Fibroblast of lung (primary cell): Measurements from ENCODE around the gene COL2A1. TPM values are rescaled to one million over a fixed set of nuclear protein-coding genes. Genes with fewer than 3 reads are reported as not detected.

ENCODE experiments used
- DNase-seq, 2 donors: peaks; one replicate each; pipeline versions ENCODE4 v3.0.0 to v3.0.0-alpha.2; 2010; ENCODE audit warnings: low read depth in 2 of 2
- H2AFZ ChIP-seq: 2 replicates; pipeline ENCODE4 v1.5.1; 2012; ENCODE audit warnings: low read length, control low read depth, inconsistent platforms
- H3K27ac ChIP-seq: 2 replicates; pipeline ENCODE4 v1.5.1; 2011; ENCODE audit warnings: low read length, control low read depth; ENCODE audit not compliant: insufficient read depth
- H3K27me3 ChIP-seq: 2 replicates; pipeline ENCODE4 v1.5.1; 2011; ENCODE audit warnings: mild to moderate bottlenecking, low read length; ENCODE audit not compliant: control insufficient read depth, insufficient read depth
- H3K36me3 ChIP-seq: 2 replicates; pipeline ENCODE4 v1.5.1; 2011; ENCODE audit warnings: low read length; ENCODE audit not compliant: control insufficient read depth, insufficient read depth
- H3K4me1 ChIP-seq: 2 replicates; pipeline ENCODE4 v1.5.1; 2011; ENCODE audit warnings: low read length; ENCODE audit not compliant: control insufficient read depth, insufficient read depth; ENCODE audit errors: extremely low read depth
- H3K4me2 ChIP-seq: 2 replicates; pipeline ENCODE4 v1.5.1; 2011; ENCODE audit warnings: low read length, control low read depth; ENCODE audit not compliant: insufficient read depth; ENCODE audit errors: extremely low read depth
- H3K4me3 ChIP-seq, 4 experiments: fragments of 200-600 bp in 1 of 4; sonication (generic) in 1 of 4; replicated peaks in 1 of 4; 2 replicates each; pipeline ENCODE4 v1.5.1; 2011 to 2016; ENCODE audit warnings: low read length in 4 of 4, low read depth in 3 of 4, mild to moderate bottlenecking in 3 of 4, control low read depth in 2 of 4, inconsistent platforms in 1 of 4, mixed read lengths in 1 of 4; ENCODE audit not compliant: insufficient read depth in 1 of 4; ENCODE audit errors: control extremely low read depth in 1 of 4
- H3K79me2 ChIP-seq: 2 replicates; pipeline ENCODE4 v1.5.1; 2012; ENCODE audit warnings: mild to moderate bottlenecking, low read length, inconsistent platforms; ENCODE audit not compliant: control insufficient read depth, insufficient read depth
- H3K9ac ChIP-seq: 2 replicates; pipeline ENCODE4 v1.5.1; 2011; ENCODE audit warnings: mild to moderate bottlenecking, low read length, control low read depth; ENCODE audit not compliant: insufficient read depth
- H3K9me3 ChIP-seq: 2 replicates; pipeline ENCODE4 v1.5.1; 2012; ENCODE audit warnings: low read depth, low read length; ENCODE audit not compliant: control insufficient read depth, insufficient read depth
- H4K20me1 ChIP-seq: 2 replicates; pipeline ENCODE4 v1.5.1; 2011; ENCODE audit warnings: low read length; ENCODE audit not compliant: control insufficient read depth, insufficient read depth; ENCODE audit errors: extremely low read depth
- CTCF ChIP-seq, 2 donors: IDR thresholded peaks in 1 of 2; conservative IDR thresholded peaks in 1 of 2; 1 replicate in 1 of 2; 2 replicates in 1 of 2; pipeline ENCODE4 v1.5.1; 2011 to 2012; ENCODE audit warnings: low read length in 2 of 2, control low read depth in 1 of 2, inconsistent platforms in 1 of 2, low read depth in 1 of 2, mild to moderate bottlenecking in 1 of 2
- EZH2 ChIP-seq: IDR thresholded peaks from 2 replicates; pipeline ENCODE4 v1.5.1; 2012; ENCODE audit warnings: low read length, control low read depth, mild to moderate bottlenecking; ENCODE audit errors: missing control alignments
- polyA plus RNA-seq, 2 donors: library from polyadenylated mRNA; depleted of rRNA in 1 of 2; stranded (reverse) in 1 of 2; unstranded in 1 of 2; fragments of >200 nt; gene quantifications; 2 replicates each; pipeline ENCODE4 v1.2.1, GENCODE V29; 2011 to 2012; ENCODE audit warnings: missing spikeins in 1 of 2
- total RNA-seq: library from RNA; depleted of rRNA; stranded (reverse); fragments of >200 nt; gene quantifications from 2 replicates; pipeline ENCODE4 v1.2.1, GENCODE V29; 2014

COL2A1 gene
- total and polyA plus RNA-seq, 2 donors (not counting 1 experiment from before 2014, with no cell fraction given) = not detected

DNA sequence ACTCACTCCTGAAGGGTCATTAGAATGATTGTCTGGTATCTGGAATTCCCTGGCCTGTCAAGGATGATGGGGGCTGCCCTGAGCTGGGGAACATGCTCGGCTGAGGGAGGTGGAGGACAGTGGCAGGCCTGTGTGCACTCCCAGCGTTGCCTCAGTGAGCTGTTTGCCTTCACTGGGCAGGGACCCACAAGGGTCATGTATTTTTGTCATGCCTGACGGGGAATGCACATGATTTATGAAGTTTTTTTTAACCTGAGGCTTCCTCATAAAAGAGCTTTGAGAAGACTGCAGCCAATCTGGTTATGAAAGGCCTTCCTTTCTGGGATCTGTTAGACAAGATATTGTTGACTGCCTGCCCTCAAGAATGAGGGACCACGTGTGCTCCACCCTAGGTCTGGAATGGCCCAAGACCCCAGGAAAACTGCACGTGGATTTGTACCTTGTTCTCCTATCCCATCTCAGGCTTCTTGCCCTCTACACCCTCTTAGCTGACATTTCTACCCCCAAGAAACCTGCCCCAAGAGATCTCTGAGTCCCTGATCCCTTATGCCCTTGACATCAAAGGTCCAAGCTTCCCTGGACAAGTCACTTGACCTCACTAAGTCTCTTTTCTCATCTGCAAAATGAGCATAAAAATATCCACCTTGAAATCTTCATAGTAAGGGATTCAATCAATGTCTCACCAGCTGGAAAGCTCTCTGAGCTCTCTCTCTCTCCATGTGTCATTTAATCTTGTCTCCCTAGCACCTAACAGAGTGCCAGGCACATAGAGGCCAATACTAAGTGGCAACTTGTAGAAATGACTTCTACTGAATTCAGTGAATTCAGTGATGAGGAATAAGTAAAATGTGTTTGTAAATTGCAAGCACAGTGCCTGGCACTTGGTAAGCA, 24.5 kb upstream of the COL2A1 start:
- TF ChIP-seq EZH2 = no peak
- no peak for TF ChIP-seq CTCF (conservative IDR thresholded peaks at IDR 0.05 in 1 of 2, IDR thresholded peaks at IDR 0.05 in 1 of 2; ENCODE audit: low read depth in 1 of 2, low read length in 2 of 2)
- peaks cover 16% of the 10 kb centered on the region for H3K27me3 ChIP-seq
- no peaks in the 10 kb centered on the region for H3K79me2 ChIP-seq
- H3K4me2 ChIP-seq = no peak overlapping the region
- no peak overlapping the region for H3K4me3 ChIP-seq
- no peak overlapping the region for H2AFZ ChIP-seq
- no peaks in the 10 kb centered on the region for H4K20me1 ChIP-seq
- no peaks in the 10 kb centered on the region for H3K36me3 ChIP-seq
- no peak for DNase-seq
- no peak overlapping the region for H3K9ac ChIP-seq
- no peaks in the 10 kb centered on the region for H3K4me1 ChIP-seq
- H3K9me3 ChIP-seq = no peaks in the 10 kb centered on the region
- H3K27ac ChIP-seq = no peak overlapping the region

DNA sequence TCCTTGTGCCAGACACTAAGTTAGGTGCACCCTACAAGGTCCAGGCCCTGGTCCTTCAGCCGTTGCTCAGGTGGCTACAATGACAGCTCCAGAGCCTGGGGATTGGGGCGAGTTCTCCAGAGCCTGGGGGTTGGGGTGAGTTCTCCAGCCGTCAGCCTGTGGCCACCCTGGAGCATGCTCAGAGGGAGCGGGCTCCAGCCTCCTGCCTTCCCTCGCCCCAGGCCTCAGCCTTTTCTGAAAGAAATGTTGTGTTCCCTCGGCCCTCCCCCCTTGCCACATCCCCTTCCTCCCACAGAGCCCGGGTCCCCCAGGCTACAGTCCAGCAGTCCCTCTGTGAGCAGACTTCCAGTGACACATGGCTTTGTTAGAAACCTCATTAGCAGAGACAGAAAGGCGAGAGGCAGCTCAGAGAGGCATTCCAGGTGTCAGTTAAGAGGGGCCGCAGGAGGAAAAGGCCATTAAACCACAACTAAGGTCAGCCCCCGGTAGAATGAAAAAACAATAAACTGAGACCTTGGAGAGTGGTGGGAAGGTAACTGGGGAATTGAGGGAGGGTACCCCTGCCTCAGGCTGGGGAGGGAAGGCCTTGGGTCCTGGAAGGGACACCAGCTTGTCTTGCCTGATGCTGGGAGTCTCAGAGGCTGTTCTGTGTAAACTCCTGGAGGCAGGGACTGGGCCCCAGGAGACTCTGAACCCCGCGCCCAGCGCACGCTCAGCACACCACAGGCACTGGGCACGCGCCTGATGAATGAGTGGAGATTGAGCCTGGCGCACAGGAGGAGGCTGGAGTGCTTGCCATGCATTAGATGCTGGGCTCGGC, 23.1 kb upstream of the COL2A1 start:
- H3K4me2 ChIP-seq = no peak overlapping the region
- H3K9ac ChIP-seq = no peak overlapping the region
- no peak overlapping the region for H2AFZ ChIP-seq
- no peaks in the 10 kb centered on the region for H3K4me1 ChIP-seq
- no peak overlapping the region for H3K27ac ChIP-seq
- no peaks in the 10 kb centered on the region for H3K9me3 ChIP-seq
- no peak for DNase-seq
- TF ChIP-seq EZH2 (no peak), CTCF (conservative IDR thresholded peaks at IDR 0.05 in 1 of 2, IDR thresholded peaks at IDR 0.05 in 1 of 2; ENCODE audit: low read depth in 1 of 2, low read length in 2 of 2) (no peak)
- H3K4me3 ChIP-seq = no peak overlapping the region
- H3K79me2 ChIP-seq = no peaks in the 10 kb centered on the region
- no peaks in the 10 kb centered on the region for H4K20me1 ChIP-seq
- H3K36me3 ChIP-seq = no peaks in the 10 kb centered on the region
- H3K27me3 ChIP-seq = peaks cover 21% of the 10 kb centered on the region
